ENCODE results near the gene MARCHF10. TPM values are rescaled to one million over a fixed set of nuclear protein-coding genes. Genes with fewer than 3 reads are reported as not detected.

Gene MARCHF10
- total RNA-seq, 1 donor from 2014 or later = 0.51 TPM

DNA sequence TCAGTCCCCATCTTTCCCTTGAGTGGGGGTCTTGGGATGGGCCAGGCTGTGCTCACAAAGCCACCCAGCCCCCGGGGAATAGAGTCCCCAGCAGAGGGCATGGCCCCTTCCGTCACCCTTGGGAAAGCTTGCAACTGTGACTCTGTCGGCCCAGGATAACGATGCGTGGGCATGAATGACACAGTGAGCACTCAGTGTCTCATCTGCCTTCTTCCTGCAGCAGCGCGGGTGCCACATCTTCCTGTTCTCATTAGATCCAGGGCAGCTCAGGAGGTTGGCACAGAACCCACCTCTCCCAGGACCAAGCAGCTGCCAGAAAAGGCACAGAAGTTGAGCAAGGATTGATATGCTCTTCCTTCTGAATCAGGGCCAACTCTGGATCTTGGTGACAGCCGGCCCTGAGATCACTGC lies 95.9 kb downstream of the MARCHF10 start:
- Histone ChIP-seq H3K79me2 (ENCODE audit: low read depth) (no peaks in the 10 kb centered on the region), H3F3A (ENCODE audit: low read depth) (no peaks in the 10 kb centered on the region), H3K4me1 (peaks cover 9% of the 10 kb centered on the region), H4K20me1 (ENCODE audit: low read depth) (no peaks in the 10 kb centered on the region), H3K4me3 (no peak overlapping the region), H3K36me3 (no peaks in the 10 kb centered on the region), H3K9ac (no peak overlapping the region), H2AFZ (replicated peaks) (no peak overlapping the region), H3K9me3 (ENCODE audit: low read depth) (no peaks in the 10 kb centered on the region), H3K27ac (no peak overlapping the region), H3K4me2 (no peak overlapping the region), H3K27me3 (peaks cover 3% of the 10 kb centered on the region)
- Mint-ChIP-seq H3K4me1 (peaks cover 14% of the 10 kb centered on the region), H3K27me3 (ENCODE audit: insufficient read depth, low read depth) (peaks cover 3% of the 10 kb centered on the region), H3K36me3 (no peaks in the 10 kb centered on the region), H3K9me3 (peaks cover 21% of the 10 kb centered on the region), H3K27ac (no peak overlapping the region), H3K4me3 (no peak overlapping the region)
- DNase-seq (ENCODE audit: low spot score) = no peak
- TF ChIP-seq EZH2 (IDR thresholded peaks at IDR 0.05) (no peak), EZH2phosphoT487 (IDR thresholded peaks at IDR 0.05) (no peak)
- TF ChIP-seq, protein P1, sequence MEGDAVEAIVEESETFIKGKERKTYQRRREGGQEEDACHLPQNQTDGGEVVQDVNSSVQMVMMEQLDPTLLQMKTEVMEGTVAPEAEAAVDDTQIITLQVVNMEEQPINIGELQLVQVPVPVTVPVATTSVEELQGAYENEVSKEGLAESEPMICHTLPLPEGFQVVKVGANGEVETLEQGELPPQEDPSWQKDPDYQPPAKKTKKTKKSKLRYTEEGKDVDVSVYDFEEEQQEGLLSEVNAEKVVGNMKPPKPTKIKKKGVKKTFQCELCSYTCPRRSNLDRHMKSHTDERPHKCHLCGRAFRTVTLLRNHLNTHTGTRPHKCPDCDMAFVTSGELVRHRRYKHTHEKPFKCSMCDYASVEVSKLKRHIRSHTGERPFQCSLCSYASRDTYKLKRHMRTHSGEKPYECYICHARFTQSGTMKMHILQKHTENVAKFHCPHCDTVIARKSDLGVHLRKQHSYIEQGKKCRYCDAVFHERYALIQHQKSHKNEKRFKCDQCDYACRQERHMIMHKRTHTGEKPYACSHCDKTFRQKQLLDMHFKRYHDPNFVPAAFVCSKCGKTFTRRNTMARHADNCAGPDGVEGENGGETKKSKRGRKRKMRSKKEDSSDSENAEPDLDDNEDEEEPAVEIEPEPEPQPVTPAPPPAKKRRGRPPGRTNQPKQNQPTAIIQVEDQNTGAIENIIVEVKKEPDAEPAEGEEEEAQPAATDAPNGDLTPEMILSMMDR (IDR thresholded peaks at IDR 0.05) = no peak

DNA sequence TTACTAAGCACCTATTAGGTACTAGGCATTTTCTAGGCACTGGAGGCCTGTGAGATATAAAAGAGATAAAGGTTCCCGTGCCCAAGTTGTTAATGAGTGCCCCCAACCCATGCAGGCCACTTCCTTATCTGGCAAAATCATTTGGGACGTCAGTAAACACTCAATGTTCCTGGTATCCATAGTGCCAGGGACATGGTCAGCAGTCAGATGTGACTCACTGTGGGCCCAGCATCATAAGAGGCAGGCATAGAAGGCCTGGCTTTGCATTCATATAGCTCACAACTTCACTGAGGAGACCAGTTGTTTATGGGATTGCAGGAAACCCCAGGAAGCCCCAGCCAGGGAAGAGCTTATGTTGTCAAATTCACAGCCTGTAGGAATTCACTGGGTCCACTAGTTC lies 99.5 kb downstream of the MARCHF10 start:
- peaks cover 22% of the 10 kb centered on the region for H3K9me3 Mint-ChIP-seq
- Histone ChIP-seq H3K9ac (no peak overlapping the region), H3F3A (ENCODE audit: low read depth) (peaks cover 25% of the 10 kb centered on the region), H3K27me3 (peaks cover 25% of the 10 kb centered on the region), H3K27ac (no peak overlapping the region), H2AFZ (replicated peaks) (no peak overlapping the region), H3K4me2 (no peak overlapping the region), H3K9me3 (ENCODE audit: low read depth) (no peaks in the 10 kb centered on the region), H3K4me1 (peaks cover 32% of the 10 kb centered on the region), H3K79me2 (ENCODE audit: low read depth) (no peaks in the 10 kb centered on the region), H4K20me1 (ENCODE audit: low read depth) (peaks cover 5% of the 10 kb centered on the region), H3K36me3 (no peaks in the 10 kb centered on the region), H3K4me3 (no peak overlapping the region)
- H3K27me3 Mint-ChIP-seq (ENCODE audit: insufficient read depth, low read depth) = peaks cover 13% of the 10 kb centered on the region
- no peak for TF ChIP-seq EZH2 (IDR thresholded peaks at IDR 0.05)
- TF ChIP-seq, protein P1 (IDR thresholded peaks at IDR 0.05) = no peak
- no peak for TF ChIP-seq EZH2phosphoT487 (IDR thresholded peaks at IDR 0.05)
- peaks cover 20% of the 10 kb centered on the region for H3K4me1 Mint-ChIP-seq
- DNase-seq (ENCODE audit: low spot score) = no peak
- H3K36me3 Mint-ChIP-seq = no peaks in the 10 kb centered on the region
- no peak overlapping the region for H3K27ac Mint-ChIP-seq
- no peak overlapping the region for H3K4me3 Mint-ChIP-seq

DNA sequence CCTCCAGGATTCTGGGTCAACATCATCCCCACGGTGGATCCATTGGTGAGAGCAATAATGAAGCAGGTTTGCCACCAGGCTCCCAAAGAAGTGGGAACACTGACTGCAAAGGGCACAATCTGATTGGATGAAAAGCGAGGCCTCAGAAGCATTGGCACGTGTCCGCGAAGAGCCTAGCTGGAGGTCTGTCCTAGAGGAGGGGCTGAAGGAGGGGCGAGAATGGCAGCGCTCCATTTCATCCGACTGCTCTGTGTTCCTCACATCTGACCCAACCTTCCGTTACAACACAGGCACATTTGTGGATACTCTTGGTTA lies 100.7 kb downstream of the MARCHF10 start:
- H3K4me3 ChIP-seq = no peak overlapping the region
- H3K9me3 ChIP-seq (ENCODE audit: low read depth) = no peaks in the 10 kb centered on the region
- H3K27me3 Mint-ChIP-seq (ENCODE audit: insufficient read depth, low read depth) = peaks cover 13% of the 10 kb centered on the region
- TF ChIP-seq EZH2phosphoT487 (IDR thresholded peaks at IDR 0.05) (no peak), EZH2 (IDR thresholded peaks at IDR 0.05) (no peak)
- TF ChIP-seq, protein P1 (IDR thresholded peaks at IDR 0.05) = no peak
- no peak overlapping the region for H2AFZ ChIP-seq (replicated peaks)
- no peaks in the 10 kb centered on the region for H3K79me2 ChIP-seq (ENCODE audit: low read depth)
- H3K4me2 ChIP-seq = no peak overlapping the region
- no peak overlapping the region for H3K27ac ChIP-seq
- no peak overlapping the region for H3K9ac ChIP-seq
- H3K27me3 ChIP-seq = peaks cover 37% of the 10 kb centered on the region
- H3K36me3 ChIP-seq = no peaks in the 10 kb centered on the region
- no peak overlapping the region for H3K27ac Mint-ChIP-seq
- peaks cover 25% of the 10 kb centered on the region for H3K4me1 ChIP-seq
- H3F3A ChIP-seq (ENCODE audit: low read depth) = peaks cover 25% of the 10 kb centered on the region
- peaks cover 16% of the 10 kb centered on the region for H3K4me1 Mint-ChIP-seq
- peaks cover 22% of the 10 kb centered on the region for H3K9me3 Mint-ChIP-seq
- no peak for DNase-seq (ENCODE audit: low spot score)
- H4K20me1 ChIP-seq (ENCODE audit: low read depth) = peaks cover 5% of the 10 kb centered on the region
- no peak overlapping the region for H3K4me3 Mint-ChIP-seq
- no peaks in the 10 kb centered on the region for H3K36me3 Mint-ChIP-seq

All from neural progenitor cell (in vitro differentiated cells).